OCI-LY1 (cell line): ENCODE data around the gene DDX1.

Experiments
- H2AFZ ChIP-seq: fragments of 200-600 bp; sonication (generic), shearing (Covaris generic); 2 replicates; pipeline ENCODE4 v1.6.0; 2014; ENCODE audit warnings: antibody characterized with exemption, mild to moderate bottlenecking, low read length
- H3F3A ChIP-seq: fragments of 200-600 bp; sonication (generic), shearing (Covaris generic); 2 replicates; pipeline ENCODE4 v1.6.0; 2014; ENCODE audit warnings: mild to moderate bottlenecking, antibody characterized with exemption, low read length, moderate library complexity; ENCODE audit not compliant: insufficient read depth
- H3K27ac ChIP-seq: fragments of 200-600 bp; sonication (generic); 2 replicates; pipeline ENCODE4 v1.5.1; 2014; ENCODE audit warnings: low read length, mixed run types, mild to moderate bottlenecking, low read depth; ENCODE audit not compliant: poor library complexity, severe bottlenecking
- H3K27me3 ChIP-seq: fragments of 200-600 bp; sonication (generic); 2 replicates; pipeline ENCODE4 v1.6.0; 2014; ENCODE audit warnings: antibody characterized with exemption, mild to moderate bottlenecking, low read length, moderate library complexity; ENCODE audit not compliant: insufficient read depth
- H3K36me3 ChIP-seq: fragments of 200-600 bp; sonication (generic); 2 replicates; pipeline ENCODE4 v1.6.1; 2014; ENCODE audit warnings: mild to moderate bottlenecking, antibody characterized with exemption, low read length, moderate library complexity, mixed read lengths; ENCODE audit not compliant: insufficient read depth
- H3K4me1 ChIP-seq: fragments of 200-600 bp; sonication (generic); 2 replicates; pipeline ENCODE4 v1.5.1; 2014; ENCODE audit warnings: mild to moderate bottlenecking, low read length, moderate library complexity; ENCODE audit not compliant: insufficient read depth, severe bottlenecking
- H3K4me2 ChIP-seq: fragments of 200-600 bp; sonication (generic), shearing (Covaris generic); 2 replicates; pipeline ENCODE4 v1.6.1; 2014; ENCODE audit warnings: low read length
- H3K4me3 ChIP-seq: fragments of 200-600 bp; sonication (generic); 2 replicates; pipeline ENCODE4 v1.5.1; 2014; ENCODE audit warnings: low read length, low read depth, mild to moderate bottlenecking, mixed read lengths; ENCODE audit not compliant: poor library complexity, severe bottlenecking
- H3K79me2 ChIP-seq: fragments of 200-600 bp; shearing (Covaris generic); 2 replicates; pipeline ENCODE4 v1.6.1; 2016; ENCODE audit warnings: mixed run types, low read length, mixed read lengths; ENCODE audit not compliant: insufficient read depth
- H3K9ac ChIP-seq: fragments of 200-600 bp; sonication (generic), shearing (Covaris generic); 2 replicates; pipeline ENCODE4 v1.6.1; 2014; ENCODE audit warnings: mild to moderate bottlenecking, low read length, mixed read lengths
- H3K9me2 ChIP-seq: fragments of 200-600 bp; sonication (generic), shearing (Covaris generic); 2 replicates; pipeline ENCODE4 v1.6.1; 2014; ENCODE audit warnings: low read depth, mild to moderate bottlenecking, low read length, mixed read lengths
- H3K9me3 ChIP-seq: fragments of 200-600 bp; shearing (Covaris generic); 2 replicates; pipeline ENCODE4 v1.6.1; 2014; ENCODE audit warnings: low read length, mixed read lengths
- H4K20me1 ChIP-seq: fragments of 200-600 bp; sonication (generic), shearing (Covaris generic); 2 replicates; pipeline ENCODE4 v1.6.0; 2016; ENCODE audit warnings: mild to moderate bottlenecking, low read length; ENCODE audit not compliant: insufficient read depth
- EZH2 ChIP-seq: fragments of 200-600 bp; sonication (generic), shearing (Covaris generic); IDR thresholded peaks from 2 replicates; pipeline ENCODE4 v1.8.0; 2017; ENCODE audit warnings: borderline replicate concordance, mixed run types, mild to moderate bottlenecking, antibody characterized with exemption, low read length, moderate library complexity, mixed read lengths
- TF ChIP-seq, protein P1 (sequence below): fragments of 200-600 bp; sonication (generic), shearing (Covaris generic); IDR thresholded peaks from 2 replicates; pipeline ENCODE4 v1.5.1; 2017; ENCODE audit warnings: mild to moderate bottlenecking, antibody characterized with exemption, low read length, moderate library complexity, mixed read lengths

The DDX1 gene

GRCh38 chr2:15623898-15624541 is 32.4 kb downstream of the DDX1 start:
- Histone ChIP-seq H2AFZ (no peak overlapping the region), H3K4me1 (no peaks in the 10 kb centered on the region), H3K4me3 (no peak overlapping the region), H3K9me2 (no peaks in the 10 kb centered on the region), H3F3A (no peaks in the 10 kb centered on the region), H3K9ac (no peak overlapping the region), H3K36me3 (peaks cover 99% of the 10 kb centered on the region), H4K20me1 (no peaks in the 10 kb centered on the region), H3K4me2 (no peak overlapping the region), H3K9me3 (no peaks in the 10 kb centered on the region), H3K27ac (no peak overlapping the region), H3K79me2 (no peaks in the 10 kb centered on the region), H3K27me3 (no peaks in the 10 kb centered on the region)
- TF ChIP-seq, protein P1, sequence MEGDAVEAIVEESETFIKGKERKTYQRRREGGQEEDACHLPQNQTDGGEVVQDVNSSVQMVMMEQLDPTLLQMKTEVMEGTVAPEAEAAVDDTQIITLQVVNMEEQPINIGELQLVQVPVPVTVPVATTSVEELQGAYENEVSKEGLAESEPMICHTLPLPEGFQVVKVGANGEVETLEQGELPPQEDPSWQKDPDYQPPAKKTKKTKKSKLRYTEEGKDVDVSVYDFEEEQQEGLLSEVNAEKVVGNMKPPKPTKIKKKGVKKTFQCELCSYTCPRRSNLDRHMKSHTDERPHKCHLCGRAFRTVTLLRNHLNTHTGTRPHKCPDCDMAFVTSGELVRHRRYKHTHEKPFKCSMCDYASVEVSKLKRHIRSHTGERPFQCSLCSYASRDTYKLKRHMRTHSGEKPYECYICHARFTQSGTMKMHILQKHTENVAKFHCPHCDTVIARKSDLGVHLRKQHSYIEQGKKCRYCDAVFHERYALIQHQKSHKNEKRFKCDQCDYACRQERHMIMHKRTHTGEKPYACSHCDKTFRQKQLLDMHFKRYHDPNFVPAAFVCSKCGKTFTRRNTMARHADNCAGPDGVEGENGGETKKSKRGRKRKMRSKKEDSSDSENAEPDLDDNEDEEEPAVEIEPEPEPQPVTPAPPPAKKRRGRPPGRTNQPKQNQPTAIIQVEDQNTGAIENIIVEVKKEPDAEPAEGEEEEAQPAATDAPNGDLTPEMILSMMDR: no peak
- TF ChIP-seq EZH2: no peak

- Histone ChIP-seq H3K4me2 (no peak overlapping the region), H3F3A (no peaks in the 10 kb centered on the region), H3K27ac (no peak overlapping the region), H3K9me2 (no peaks in the 10 kb centered on the region), H3K9me3 (no peaks in the 10 kb centered on the region), H3K4me1 (no peaks in the 10 kb centered on the region), H3K27me3 (no peaks in the 10 kb centered on the region), H3K79me2 (no peaks in the 10 kb centered on the region), H2AFZ (no peak overlapping the region), H3K4me3 (no peak overlapping the region), H3K36me3 (peaks cover 99% of the 10 kb centered on the region), H4K20me1 (no peaks in the 10 kb centered on the region), H3K9ac (no peak overlapping the region)
- no peak for TF ChIP-seq EZH2
- TF ChIP-seq, protein P1: no peak
Observed at GRCh38 chr2:15624903-15625302, 33.2 kb downstream of the DDX1 start.

DNA sequence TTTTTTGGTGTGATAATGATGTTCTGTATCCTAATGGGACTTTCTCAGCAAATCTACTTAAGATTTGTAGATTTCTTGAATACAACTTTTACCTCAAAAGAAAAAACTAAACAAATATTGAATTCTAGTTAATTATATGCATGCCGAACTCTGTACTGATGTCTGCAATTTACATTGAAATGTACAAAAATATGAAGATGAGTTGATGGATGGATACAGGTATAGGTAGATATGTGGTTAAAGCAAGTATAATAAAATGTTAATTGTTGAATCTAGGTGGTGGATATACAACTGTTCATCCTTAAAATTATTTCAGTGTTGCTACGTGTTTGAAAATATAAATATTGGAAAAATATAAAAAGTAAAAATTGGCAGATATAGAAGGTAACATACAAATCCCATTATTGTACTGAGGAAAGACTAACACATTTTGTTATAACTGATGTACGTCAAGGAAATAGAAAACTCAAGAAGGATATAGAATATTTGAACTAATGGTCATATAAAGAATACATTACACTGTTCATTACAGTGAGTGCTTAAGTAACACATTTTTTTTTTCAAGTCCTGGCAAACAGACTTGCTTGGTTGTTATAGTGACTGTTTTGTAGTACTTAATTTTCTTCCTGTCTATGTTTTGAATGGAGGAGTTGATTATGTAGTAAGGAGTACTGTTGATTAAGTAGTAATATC is 33.8 kb downstream of the DDX1 start:
- Histone ChIP-seq H4K20me1 (no peaks in the 10 kb centered on the region), H3K9ac (no peak overlapping the region), H3K4me2 (no peak overlapping the region), H3K27me3 (no peaks in the 10 kb centered on the region), H3K9me2 (no peaks in the 10 kb centered on the region), H3K9me3 (no peaks in the 10 kb centered on the region), H3K4me3 (no peak overlapping the region), H3K27ac (no peak overlapping the region), H3F3A (no peaks in the 10 kb centered on the region), H3K36me3 (peaks cover 99% of the 10 kb centered on the region), H3K4me1 (no peaks in the 10 kb centered on the region), H3K79me2 (no peaks in the 10 kb centered on the region), H2AFZ (no peak overlapping the region)
- TF ChIP-seq, protein P1: no peak
- no peak for TF ChIP-seq EZH2
